Measurements from ENCODE around the gene LDAF1. TPM values are rescaled to one million over a fixed set of nuclear protein-coding genes. Genes with fewer than 3 reads are reported as not detected.
"Not testable (repeated sequence)": the region's sequence is repeated elsewhere in the genome, so short reads cannot be mapped to it uniquely, and the experiment has no call there.

The LDAF1 gene
- total and polyA plus RNA-seq, 4 donors: 21.7 to 33.3 (median 24.1) TPM

GRCh38 chr16:21190013-21190412, 31.5 kb downstream of the LDAF1 start:
- H3K9me3 ChIP-seq (ENCODE audit: control insufficient read depth, insufficient read depth, low read length): no peaks in the 10 kb centered on the region
- no peak for DNase-seq (ENCODE audit: low read depth in 4 of 6, low spot score in 6 of 6)
- no peak overlapping the region for H3K4me3 ChIP-seq (ENCODE audit: low read depth, low read length)
- WGBS (ENCODE audit: insufficient coverage): no CpG with 5 or more reads among the region's 4 CpGs
- no peak overlapping the region for H3K27ac ChIP-seq (ENCODE audit: low read depth, low read length)
- no peaks in the 10 kb centered on the region for H3K27me3 ChIP-seq (ENCODE audit: control insufficient read depth, insufficient read depth, low read length)
- no peaks in the 10 kb centered on the region for H3K36me3 ChIP-seq (ENCODE audit: control insufficient read depth, insufficient read depth, low read length)
- peaks cover 8% of the 10 kb centered on the region for H3K4me1 ChIP-seq (ENCODE audit: control insufficient read depth, insufficient read depth, low read length)

GRCh38 chr16:21190599-21190998, 32.1 kb downstream of the LDAF1 start:
- no peak overlapping the region for H3K4me3 ChIP-seq (ENCODE audit: low read depth, low read length)
- DNase-seq (ENCODE audit: low read depth in 4 of 6, low spot score in 6 of 6): peak in 2 of 6 donors; percentile 39 to 84
- H3K9me3 ChIP-seq (ENCODE audit: control insufficient read depth, insufficient read depth, low read length): no peaks in the 10 kb centered on the region
- H3K4me1 ChIP-seq (ENCODE audit: control insufficient read depth, insufficient read depth, low read length): peaks cover 8% of the 10 kb centered on the region
- no peaks in the 10 kb centered on the region for H3K36me3 ChIP-seq (ENCODE audit: control insufficient read depth, insufficient read depth, low read length)
- no peaks in the 10 kb centered on the region for H3K27me3 ChIP-seq (ENCODE audit: control insufficient read depth, insufficient read depth, low read length)
- H3K27ac ChIP-seq (ENCODE audit: low read depth, low read length): no peak overlapping the region

- DNase-seq (ENCODE audit: low read depth in 4 of 6, low spot score in 6 of 6): peak in 1 of 6 donors; percentile 52
Measured at GRCh38 chr16:21192991-21193390, 34.5 kb downstream of the LDAF1 start.

DNA sequence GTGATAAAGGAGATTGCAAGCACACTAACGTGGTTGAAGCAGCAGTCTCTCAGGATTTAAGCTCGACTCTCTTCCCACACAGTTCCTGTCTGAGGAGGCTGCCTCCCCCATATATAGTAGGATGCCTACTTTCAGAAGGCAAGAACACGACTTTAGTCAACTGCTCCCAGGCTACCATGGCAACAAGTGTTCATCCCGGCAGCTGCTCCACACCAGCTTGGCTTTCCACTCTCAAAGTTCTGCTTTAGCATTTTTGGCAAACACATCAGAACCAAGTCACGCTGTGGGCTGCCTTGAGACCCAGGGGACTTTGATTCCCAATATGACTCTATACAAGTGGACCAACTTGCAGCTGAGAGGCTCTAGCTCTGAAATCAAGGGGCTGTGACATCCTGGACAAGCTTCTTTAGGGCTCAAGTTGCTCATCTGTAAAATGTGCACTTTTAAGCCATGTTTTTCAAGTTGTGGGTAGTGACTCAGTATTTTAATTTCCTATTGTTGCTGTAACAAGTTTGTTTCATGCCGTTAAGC, 36.4 kb downstream of the LDAF1 start:
- H3K27me3 ChIP-seq (ENCODE audit: control insufficient read depth, insufficient read depth, low read length): no peaks in the 10 kb centered on the region
- peak in 4 of 6 donors; percentile 5 to 50 (median 38) for DNase-seq (ENCODE audit: low read depth in 4 of 6, low spot score in 6 of 6)
- H3K9me3 ChIP-seq (ENCODE audit: control insufficient read depth, insufficient read depth, low read length): no peaks in the 10 kb centered on the region
- no peak overlapping the region for H3K4me3 ChIP-seq (ENCODE audit: low read depth, low read length)
- 25% methylated on average over 5 of the region's 6 CpGs for WGBS (ENCODE audit: insufficient coverage)
- no peaks in the 10 kb centered on the region for H3K36me3 ChIP-seq (ENCODE audit: control insufficient read depth, insufficient read depth, low read length)
- no peaks in the 10 kb centered on the region for H3K4me1 ChIP-seq (ENCODE audit: control insufficient read depth, insufficient read depth, low read length)
- no peak overlapping the region for H3K27ac ChIP-seq (ENCODE audit: low read depth, low read length)

More at GRCh38 chr16:21192991-21193390, 34.5 kb downstream of the LDAF1 start:
- peaks cover 8% of the 10 kb centered on the region for H3K4me1 ChIP-seq (ENCODE audit: control insufficient read depth, insufficient read depth, low read length)
- H3K27me3 ChIP-seq (ENCODE audit: control insufficient read depth, insufficient read depth, low read length): no peaks in the 10 kb centered on the region
- no peak overlapping the region for H3K27ac ChIP-seq (ENCODE audit: low read depth, low read length)
- H3K36me3 ChIP-seq (ENCODE audit: control insufficient read depth, insufficient read depth, low read length): no peaks in the 10 kb centered on the region
- WGBS (ENCODE audit: insufficient coverage): no CpG with 5 or more reads among the region's 1 CpG
- H3K4me3 ChIP-seq (ENCODE audit: low read depth, low read length): no peak overlapping the region
- H3K9me3 ChIP-seq (ENCODE audit: control insufficient read depth, insufficient read depth, low read length): no peaks in the 10 kb centered on the region

DNA sequence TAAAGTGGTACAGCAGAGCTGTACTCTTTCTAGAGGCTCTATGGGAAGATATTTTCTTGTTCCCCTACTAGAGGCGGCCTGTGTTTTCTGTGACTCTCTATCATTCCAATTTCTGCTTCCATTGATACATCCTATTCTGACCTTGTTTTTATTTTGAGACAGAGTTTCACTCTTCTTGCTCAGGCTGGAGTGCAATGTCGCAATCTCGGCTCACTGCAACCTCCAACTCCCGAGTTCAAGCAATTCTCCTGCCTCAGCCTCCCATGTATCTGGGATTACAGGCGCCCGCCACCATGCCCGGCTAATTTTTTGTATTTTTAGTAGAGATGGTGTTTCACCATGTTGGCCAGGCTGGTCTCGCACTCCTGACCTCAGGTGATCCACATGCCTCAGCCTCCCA, 36.9 kb downstream of the LDAF1 start:
- H3K27me3 ChIP-seq (ENCODE audit: control insufficient read depth, insufficient read depth, low read length); H3K27ac ChIP-seq (ENCODE audit: low read depth, low read length); H3K36me3 ChIP-seq (ENCODE audit: control insufficient read depth, insufficient read depth, low read length); H3K9me3 ChIP-seq (ENCODE audit: control insufficient read depth, insufficient read depth, low read length); H3K4me3 ChIP-seq (ENCODE audit: low read depth, low read length); DNase-seq (ENCODE audit: low read depth in 4 of 6, low spot score in 6 of 6); H3K4me1 ChIP-seq (ENCODE audit: control insufficient read depth, insufficient read depth, low read length): not testable (repeated sequence)
- 96% methylated on average over 4 of the region's 8 CpGs for WGBS (ENCODE audit: insufficient coverage)

GRCh38 chr16:21197112-21197511, 38.6 kb downstream of the LDAF1 start:
- WGBS (ENCODE audit: insufficient coverage): no CpG with 5 or more reads among the region's 1 CpG
- no peaks in the 10 kb centered on the region for H3K9me3 ChIP-seq (ENCODE audit: control insufficient read depth, insufficient read depth, low read length)
- H3K4me3 ChIP-seq (ENCODE audit: low read depth, low read length): no peak overlapping the region
- no peak overlapping the region for H3K27ac ChIP-seq (ENCODE audit: low read depth, low read length)
- H3K27me3 ChIP-seq (ENCODE audit: control insufficient read depth, insufficient read depth, low read length): no peaks in the 10 kb centered on the region
- no peaks in the 10 kb centered on the region for H3K36me3 ChIP-seq (ENCODE audit: control insufficient read depth, insufficient read depth, low read length)
- no peaks in the 10 kb centered on the region for H3K4me1 ChIP-seq (ENCODE audit: control insufficient read depth, insufficient read depth, low read length)
- no peak for DNase-seq (ENCODE audit: low read depth in 4 of 6, low spot score in 6 of 6)

GRCh38 chr16:21197621-21198020, 39.1 kb downstream of the LDAF1 start:
- 77% methylated on average over 2 of the region's 3 CpGs for WGBS (ENCODE audit: insufficient coverage)

DNA sequence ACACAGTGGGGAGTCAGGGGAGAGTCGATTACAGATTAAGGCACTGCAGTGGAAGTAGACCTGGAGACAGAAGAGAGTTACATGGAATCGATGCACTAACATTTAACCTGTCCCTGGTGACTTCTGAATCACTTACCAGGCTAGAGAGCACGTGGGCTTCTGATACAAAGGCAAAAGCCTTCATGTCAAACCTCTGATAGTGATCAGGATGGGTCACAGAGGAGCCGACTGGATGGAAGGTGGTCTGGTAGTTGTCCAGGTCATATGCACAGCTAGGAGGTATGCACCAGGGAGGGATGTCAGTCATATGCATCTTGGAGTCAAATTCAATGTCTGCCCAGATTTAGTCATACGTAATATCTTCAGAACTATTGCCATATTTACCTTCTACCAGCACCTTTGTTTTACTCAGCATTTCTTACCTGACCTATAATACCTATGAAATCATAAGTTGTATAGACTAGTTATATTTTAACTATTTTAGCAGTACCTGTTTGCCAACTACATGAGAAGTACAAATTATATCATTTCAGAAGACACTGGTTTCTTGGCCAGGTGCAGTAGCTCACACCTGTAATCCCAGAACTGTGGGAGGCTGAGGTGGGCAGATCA, 41.2 kb downstream of the LDAF1 start:
- Histone ChIP-seq H3K27ac (ENCODE audit: low read depth, low read length) (no peak overlapping the region), H3K9me3 (ENCODE audit: control insufficient read depth, insufficient read depth, low read length) (no peaks in the 10 kb centered on the region), H3K27me3 (ENCODE audit: control insufficient read depth, insufficient read depth, low read length) (no peaks in the 10 kb centered on the region), H3K36me3 (ENCODE audit: control insufficient read depth, insufficient read depth, low read length) (no peaks in the 10 kb centered on the region), H3K4me3 (ENCODE audit: low read depth, low read length) (no peak overlapping the region), H3K4me1 (ENCODE audit: control insufficient read depth, insufficient read depth, low read length) (no peaks in the 10 kb centered on the region)
- 87% methylated on average over 4 of the region's 5 CpGs for WGBS (ENCODE audit: insufficient coverage)
- DNase-seq (ENCODE audit: low read depth in 4 of 6, low spot score in 6 of 6): no peak

More at GRCh38 chr16:21197621-21198020, 39.1 kb downstream of the LDAF1 start:
- no peak overlapping the region for H3K27ac ChIP-seq (ENCODE audit: low read depth, low read length)
- no peak for DNase-seq (ENCODE audit: low read depth in 4 of 6, low spot score in 6 of 6)
- no peaks in the 10 kb centered on the region for H3K4me1 ChIP-seq (ENCODE audit: control insufficient read depth, insufficient read depth, low read length)
- H3K27me3 ChIP-seq (ENCODE audit: control insufficient read depth, insufficient read depth, low read length): no peaks in the 10 kb centered on the region
- H3K4me3 ChIP-seq (ENCODE audit: low read depth, low read length): no peak overlapping the region
- no peaks in the 10 kb centered on the region for H3K36me3 ChIP-seq (ENCODE audit: control insufficient read depth, insufficient read depth, low read length)
- H3K9me3 ChIP-seq (ENCODE audit: control insufficient read depth, insufficient read depth, low read length): no peaks in the 10 kb centered on the region

DNA sequence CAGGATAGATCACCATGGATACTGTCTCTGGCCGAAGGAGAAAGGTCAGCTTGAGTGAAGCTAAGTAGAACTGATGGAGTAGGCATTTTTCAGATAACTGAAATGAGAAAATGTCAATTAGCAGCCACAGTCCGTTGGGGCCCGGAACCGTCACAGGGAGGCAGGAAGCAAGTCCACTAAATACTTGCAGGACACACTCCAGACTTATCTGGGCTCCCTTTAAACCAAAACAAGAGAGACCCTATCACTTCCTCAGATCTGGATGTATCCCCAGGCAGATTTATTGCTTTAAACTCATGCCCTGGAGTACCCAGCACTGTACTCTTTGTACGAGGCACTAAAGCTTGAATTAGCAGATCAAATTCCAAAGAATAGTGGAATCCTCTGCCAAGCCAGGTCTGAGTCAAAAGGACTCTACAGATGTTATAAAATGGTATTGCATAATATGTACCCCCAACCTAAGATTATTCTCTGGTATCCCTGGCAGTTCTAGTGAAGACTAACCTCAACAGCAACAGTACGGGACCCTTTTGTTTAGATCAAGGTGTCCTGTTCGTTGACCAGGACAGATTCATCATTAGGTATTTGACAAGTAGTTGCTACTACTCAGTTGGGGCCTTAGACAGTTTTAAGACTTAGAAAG, 44.8 kb downstream of the LDAF1 start:
- Histone ChIP-seq H3K9me3 (ENCODE audit: control insufficient read depth, insufficient read depth, low read length) (no peaks in the 10 kb centered on the region), H3K27me3 (ENCODE audit: control insufficient read depth, insufficient read depth, low read length) (no peaks in the 10 kb centered on the region), H3K4me1 (ENCODE audit: control insufficient read depth, insufficient read depth, low read length) (no peaks in the 10 kb centered on the region), H3K27ac (ENCODE audit: low read depth, low read length) (no peak overlapping the region), H3K4me3 (ENCODE audit: low read depth, low read length) (no peak overlapping the region), H3K36me3 (ENCODE audit: control insufficient read depth, insufficient read depth, low read length) (no peaks in the 10 kb centered on the region)
- WGBS (ENCODE audit: insufficient coverage): 64% methylated on average over 6 of the region's 7 CpGs
- no peak for DNase-seq (ENCODE audit: low read depth in 4 of 6, low spot score in 6 of 6)

GRCh38 chr16:21205303-21205702, 46.8 kb downstream of the LDAF1 start:
- no peaks in the 10 kb centered on the region for H3K27me3 ChIP-seq (ENCODE audit: control insufficient read depth, insufficient read depth, low read length)

More at GRCh38 chr16:21205303-21205702, 46.8 kb downstream of the LDAF1 start:
- H3K4me1 ChIP-seq (ENCODE audit: control insufficient read depth, insufficient read depth, low read length): no peaks in the 10 kb centered on the region
- no peak overlapping the region for H3K4me3 ChIP-seq (ENCODE audit: low read depth, low read length)
- no peak for DNase-seq (ENCODE audit: low read depth in 4 of 6, low spot score in 6 of 6)
- H3K9me3 ChIP-seq (ENCODE audit: control insufficient read depth, insufficient read depth, low read length): no peaks in the 10 kb centered on the region
- no peaks in the 10 kb centered on the region for H3K36me3 ChIP-seq (ENCODE audit: control insufficient read depth, insufficient read depth, low read length)
- H3K27ac ChIP-seq (ENCODE audit: low read depth, low read length): no peak overlapping the region

All from spinal cord (tissue), 10 donors.